Measurements from ENCODE around the gene WNT7B.

DNA sequence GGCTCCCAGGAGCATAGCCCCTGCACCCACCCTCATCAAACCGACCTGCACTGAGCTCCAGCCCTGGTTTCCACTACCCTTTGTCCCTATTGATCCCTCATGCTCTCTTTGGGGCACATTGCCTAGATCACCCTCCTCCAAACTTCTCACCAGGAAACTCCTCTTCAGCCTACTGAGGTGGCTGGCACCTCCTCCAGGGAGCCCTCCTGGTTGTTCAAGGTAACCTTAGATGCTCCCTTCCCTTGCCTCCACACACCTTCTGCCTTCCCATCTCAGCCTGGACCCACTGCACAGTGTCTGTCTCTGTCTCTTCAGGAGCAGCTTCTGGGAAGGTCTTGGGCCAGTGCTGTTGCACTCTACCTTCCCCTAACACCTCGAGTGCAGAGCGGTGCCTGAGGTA is 15.8 kb upstream of the WNT7B start:
- TF ChIP-seq CTCF (conservative IDR thresholded peaks at IDR 0.05; ENCODE audit: low read depth, low read length) (no peak), EZH2 (IDR thresholded peaks at IDR 0.05; ENCODE audit: borderline replicate concordance, low read depth, low read length, poor library complexity, severe bottlenecking) (no peak)
